GM23248 (cell line): ENCODE measurements around the gene CCNG1.
"Not testable (repeated sequence)": the region's sequence is repeated elsewhere in the genome, so short reads cannot be mapped to it uniquely, and the experiment has no call there.

Experiments
- EZH2 ChIP-seq: fragments of 200-600 bp; sonication (generic); IDR thresholded peaks from 2 replicates; pipeline ENCODE4 v1.6.1; 2018; ENCODE audit warnings: antibody characterized with exemption, mild to moderate bottlenecking; ENCODE audit not compliant: insufficient read depth, poor library complexity, severe bottlenecking
- EZH2phosphoT487 ChIP-seq: fragments of 200-600 bp; sonication (generic); IDR thresholded peaks from 2 replicates; pipeline ENCODE4 v1.6.1; 2018; ENCODE audit warnings: antibody characterized with exemption, moderate library complexity, mild to moderate bottlenecking, low read depth; ENCODE audit not compliant: insufficient read depth

DNA sequence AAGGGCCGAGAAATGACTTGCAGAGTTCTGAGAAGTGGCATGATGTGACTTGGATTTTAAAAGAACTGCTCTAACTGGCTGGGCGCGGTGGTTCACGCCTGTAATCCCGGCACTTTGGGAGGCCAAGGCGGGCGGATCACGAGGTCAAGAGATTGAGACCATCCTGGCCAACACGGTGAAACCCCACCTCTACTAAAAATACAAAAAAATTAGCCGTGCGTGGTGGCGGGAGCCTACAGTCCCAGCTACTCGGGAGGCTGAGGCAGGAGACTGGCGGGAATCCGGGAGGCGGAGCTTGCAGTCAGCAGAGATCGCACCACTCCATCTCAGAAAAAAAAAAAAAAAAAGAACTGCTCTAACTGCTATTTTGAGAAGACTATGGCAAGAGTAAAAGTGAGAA is 18.0 kb downstream of the CCNG1 start:
- not testable (repeated sequence) for TF ChIP-seq EZH2phosphoT487, EZH2
